SK-N-SH treated with all-trans-retinoic acid at 6 μM for 48 hours (cell line): ENCODE results near the gene ZNF292.
"Not testable (repeated sequence)": the region's sequence is repeated elsewhere in the genome, so short reads cannot be mapped to it uniquely, and the experiment has no call there.

ENCODE experiments used
- ATAC-seq: fragments of 200-7000 bp; cut with Tn5 transposase; 3 replicates; pipeline ENCODE4 v1.9.1; 2020; ENCODE audit warnings: mild to moderate bottlenecking, moderate library complexity
- ARNTL ChIP-seq: fragments of 450-650 bp; formaldehyde crosslinking; IDR thresholded peaks from 2 replicates; pipeline ENCODE4 v1.5.0; 2020; ENCODE audit warnings: low read depth, mild to moderate bottlenecking, moderate library complexity, borderline replicate concordance
- BACH2 ChIP-seq: fragments of 250-450 bp; sonication (Bioruptor Pico); IDR thresholded peaks from 2 replicates; pipeline ENCODE4 v1.9.0; 2021; ENCODE audit warnings: mild to moderate bottlenecking, borderline replicate concordance
- CREB5 ChIP-seq: fragments of 250-450 bp; sonication (Bioruptor Pico); IDR thresholded peaks from 2 replicates; pipeline ENCODE4 v1.5.1; 2020; ENCODE audit warnings: low read depth, mild to moderate bottlenecking, moderate library complexity
- CSDC2 ChIP-seq: fragments of 250-450 bp; sonication (Bioruptor Pico); IDR thresholded peaks from 2 replicates; pipeline ENCODE4 v1.5.0; 2020; ENCODE audit warnings: mild to moderate bottlenecking, moderate library complexity
- CSRNP3 ChIP-seq: fragments of 250-450 bp; sonication (Bioruptor Pico); IDR thresholded peaks from 2 replicates; pipeline ENCODE4 v1.5.1; 2021; ENCODE audit warnings: mild to moderate bottlenecking, moderate library complexity
- GLIS3 ChIP-seq: fragments of 250-450 bp; sonication (Bioruptor Pico); IDR thresholded peaks from 2 replicates; pipeline ENCODE4 v1.5.0; 2020; ENCODE audit warnings: mild to moderate bottlenecking, moderate library complexity
- ISL1 ChIP-seq: fragments of 250-450 bp; sonication (Bioruptor Pico); IDR thresholded peaks from 2 replicates; pipeline ENCODE4 v2.1.2; 2022; ENCODE audit warnings: mild to moderate bottlenecking, moderate library complexity
- OSR1 ChIP-seq: fragments of 250-450 bp; sonication (Bioruptor Pico); IDR thresholded peaks from 2 replicates; pipeline ENCODE4 v1.8.0; 2022; ENCODE audit warnings: moderate library complexity, mild to moderate bottlenecking, inconsistent platforms
- POU6F1 ChIP-seq: fragments of 250-450 bp; sonication (Bioruptor Pico); IDR thresholded peaks from 2 replicates; pipeline ENCODE4 v1.8.0; 2021; ENCODE audit warnings: low read depth, mild to moderate bottlenecking, moderate library complexity, borderline replicate concordance
- RARB ChIP-seq: fragments of 250-450 bp; sonication (Bioruptor Pico); IDR thresholded peaks from 2 replicates; pipeline ENCODE4 v1.8.0; 2021; ENCODE audit warnings: mild to moderate bottlenecking, moderate library complexity
- SNAI2 ChIP-seq: fragments of 250-450 bp; sonication (Bioruptor Pico); IDR thresholded peaks from 2 replicates; pipeline ENCODE4 v1.5.0; 2020; ENCODE audit warnings: mild to moderate bottlenecking, moderate library complexity
- TCF4 ChIP-seq: fragments of 250-450 bp; sonication (Bioruptor Pico); IDR thresholded peaks from 2 replicates; pipeline ENCODE4 v1.8.0; 2021; ENCODE audit warnings: mild to moderate bottlenecking, moderate library complexity, borderline replicate concordance
- TOX ChIP-seq: fragments of 250-450 bp; sonication (Bioruptor Pico); IDR thresholded peaks from 2 replicates; pipeline ENCODE4 v1.8.0; 2021; ENCODE audit warnings: mild to moderate bottlenecking, moderate library complexity, borderline replicate concordance
- TSHZ2 ChIP-seq: fragments of 250-450 bp; sonication (Bioruptor Pico); IDR thresholded peaks from 2 replicates; pipeline ENCODE4 v1.5.0; 2020; ENCODE audit warnings: mild to moderate bottlenecking, moderate library complexity
- ZC3H10 ChIP-seq: fragments of 250-450 bp; sonication (Bioruptor Pico); IDR thresholded peaks from 2 replicates; pipeline ENCODE4 v1.5.1; 2021; ENCODE audit warnings: mild to moderate bottlenecking, moderate library complexity
- ZFP3 ChIP-seq: fragments of 250-450 bp; sonication (Bioruptor Pico); IDR thresholded peaks from 2 replicates; pipeline ENCODE4 v1.5.0; 2020; ENCODE audit warnings: mild to moderate bottlenecking, moderate library complexity
- ZFP30 ChIP-seq: fragments of 450-650 bp; formaldehyde crosslinking; IDR thresholded peaks from 2 replicates; pipeline ENCODE4 v1.5.0; 2022; ENCODE audit warnings: mild to moderate bottlenecking, moderate library complexity
- ZNF565 ChIP-seq: fragments of 450-650 bp; formaldehyde crosslinking; conservative IDR thresholded peaks from 2 replicates; pipeline ENCODE4 v1.5.0; 2020; ENCODE audit warnings: low read depth, mild to moderate bottlenecking, moderate library complexity
- ZNF70 ChIP-seq: fragments of 450-650 bp; formaldehyde crosslinking; IDR thresholded peaks from 2 replicates; pipeline ENCODE4 v1.5.0; 2020; ENCODE audit warnings: mild to moderate bottlenecking, moderate library complexity
- ZNF8 ChIP-seq: fragments of 450-650 bp; formaldehyde crosslinking; IDR thresholded peaks from 2 replicates; pipeline ENCODE4 v1.5.0; 2020; ENCODE audit warnings: mild to moderate bottlenecking, moderate library complexity

The ZNF292 gene

GRCh38 chr6:87196275-87196842 is 41.0 kb downstream of the ZNF292 start (continued):
- TF ChIP-seq CSRNP3 (CRISPR knock-in tag), result no peak
- TF ChIP-seq OSR1, result no peak
- TF ChIP-seq ARNTL, result no peak
- no peak for TF ChIP-seq GLIS3 (CRISPR knock-in tag)
- no peak for TF ChIP-seq ZFP3
- TF ChIP-seq TCF4 (CRISPR knock-in tag), result no peak
- TF ChIP-seq BACH2 (CRISPR knock-in tag), result no peak

GRCh38 chr6:87197547-87197946 is 42.2 kb downstream of the ZNF292 start:
- TF ChIP-seq ZNF8 (no peak), OSR1 (no peak), ZFP3 (no peak), SNAI2 (CRISPR knock-in tag) (no peak), BACH2 (CRISPR knock-in tag) (no peak), GLIS3 (CRISPR knock-in tag) (no peak), RARB (CRISPR knock-in tag) (no peak), ZC3H10 (no peak), ZFP30 (CRISPR knock-in tag) (no peak), ZNF565 (no peak), TOX (CRISPR knock-in tag) (no peak), CSDC2 (CRISPR knock-in tag) (no peak), ZNF70 (CRISPR knock-in tag) (no peak), TCF4 (CRISPR knock-in tag) (no peak), CSRNP3 (CRISPR knock-in tag) (no peak), POU6F1 (CRISPR knock-in tag) (no peak), TSHZ2 (CRISPR knock-in tag) (no peak), ISL1 (CRISPR knock-in tag) (no peak), CREB5 (CRISPR knock-in tag) (no peak)
- TF ChIP-seq, all 23 proteins: peak for 0
- no peak for ATAC-seq

GRCh38 chr6:87198022-87198810 is 42.9 kb downstream of the ZNF292 start:
- not testable (repeated sequence) for ATAC-seq
